Measurements from ENCODE around the gene MTHFD2L.

MTHFD2L gene

GRCh38 chr4:74331944-74332343 lies 174.0 kb downstream of the MTHFD2L start:
- Histone ChIP-seq H3K9me2 (ENCODE audit: low read depth, low read length) (no peaks in the 10 kb centered on the region), H3K79me2 (ENCODE audit: insufficient read depth, low read length) (no peaks in the 10 kb centered on the region), H4K20me1 (ENCODE audit: insufficient read depth, low read length) (no peaks in the 10 kb centered on the region), H3K4me2 (ENCODE audit: low read length) (no peak overlapping the region), H3K9me3 (ENCODE audit: low read length) (no peaks in the 10 kb centered on the region), H3K27me3 (ENCODE audit: insufficient read depth, low read length) (no peaks in the 10 kb centered on the region), H3K9ac (ENCODE audit: low read length) (no peak overlapping the region), H3K36me3 (ENCODE audit: insufficient read depth, low read length) (no peaks in the 10 kb centered on the region), H3K4me1 (ENCODE audit: insufficient read depth, low read length, severe bottlenecking) (no peaks in the 10 kb centered on the region), H3K4me3 (ENCODE audit: low read depth, low read length, poor library complexity, severe bottlenecking) (no peak overlapping the region), H3F3A (ENCODE audit: insufficient read depth, low read length) (no peaks in the 10 kb centered on the region), H2AFZ (ENCODE audit: low read length) (no peak overlapping the region), H3K27ac (ENCODE audit: low read depth, low read length, poor library complexity, severe bottlenecking) (no peak overlapping the region)
- TF ChIP-seq CTCF (IDR thresholded peaks at IDR 0.05; ENCODE audit: low read length): no peak
- TF ChIP-seq EZH2 (IDR thresholded peaks at IDR 0.05; ENCODE audit: borderline replicate concordance, low read length): no peak

- TF ChIP-seq EZH2 (IDR thresholded peaks at IDR 0.05; ENCODE audit: borderline replicate concordance, low read length): no peak
- TF ChIP-seq CTCF (IDR thresholded peaks at IDR 0.05; ENCODE audit: low read length): no peak
- Histone ChIP-seq H3K36me3 (ENCODE audit: insufficient read depth, low read length) (no peaks in the 10 kb centered on the region), H3K9ac (ENCODE audit: low read length) (no peak overlapping the region), H3K9me3 (ENCODE audit: low read length) (no peaks in the 10 kb centered on the region), H2AFZ (ENCODE audit: low read length) (no peak overlapping the region), H3K4me2 (ENCODE audit: low read length) (no peak overlapping the region), H3K27ac (ENCODE audit: low read depth, low read length, poor library complexity, severe bottlenecking) (no peak overlapping the region), H3K9me2 (ENCODE audit: low read depth, low read length) (no peaks in the 10 kb centered on the region), H4K20me1 (ENCODE audit: insufficient read depth, low read length) (no peaks in the 10 kb centered on the region), H3K4me1 (ENCODE audit: insufficient read depth, low read length, severe bottlenecking) (no peaks in the 10 kb centered on the region), H3K27me3 (ENCODE audit: insufficient read depth, low read length) (no peaks in the 10 kb centered on the region), H3K79me2 (ENCODE audit: insufficient read depth, low read length) (no peaks in the 10 kb centered on the region), H3F3A (ENCODE audit: insufficient read depth, low read length) (no peaks in the 10 kb centered on the region), H3K4me3 (ENCODE audit: low read depth, low read length, poor library complexity, severe bottlenecking) (no peak overlapping the region)
Measured at GRCh38 chr4:74334636-74335035, 176.7 kb downstream of the MTHFD2L start.

- Histone ChIP-seq H2AFZ (ENCODE audit: low read length) (no peak overlapping the region), H3F3A (ENCODE audit: insufficient read depth, low read length) (no peaks in the 10 kb centered on the region), H3K4me2 (ENCODE audit: low read length) (no peak overlapping the region), H3K36me3 (ENCODE audit: insufficient read depth, low read length) (no peaks in the 10 kb centered on the region), H3K4me3 (ENCODE audit: low read depth, low read length, poor library complexity, severe bottlenecking) (no peak overlapping the region), H3K9me3 (ENCODE audit: low read length) (no peaks in the 10 kb centered on the region), H3K9ac (ENCODE audit: low read length) (no peak overlapping the region), H3K79me2 (ENCODE audit: insufficient read depth, low read length) (no peaks in the 10 kb centered on the region), H3K4me1 (ENCODE audit: insufficient read depth, low read length, severe bottlenecking) (no peaks in the 10 kb centered on the region), H3K27ac (ENCODE audit: low read depth, low read length, poor library complexity, severe bottlenecking) (no peak overlapping the region), H4K20me1 (ENCODE audit: insufficient read depth, low read length) (no peaks in the 10 kb centered on the region), H3K27me3 (ENCODE audit: insufficient read depth, low read length) (no peaks in the 10 kb centered on the region), H3K9me2 (ENCODE audit: low read depth, low read length) (no peaks in the 10 kb centered on the region)
- TF ChIP-seq CTCF (IDR thresholded peaks at IDR 0.05; ENCODE audit: low read length) (no peak), EZH2 (IDR thresholded peaks at IDR 0.05; ENCODE audit: borderline replicate concordance, low read length) (no peak)
Measured at GRCh38 chr4:74335341-74336021, 177.6 kb downstream of the MTHFD2L start.

Measured in OCI-LY1 (cell line).